ENCODE results near the gene LDB2.

Gene LDB2

GRCh38 chr4:16710198-16710597 is 188.2 kb downstream of the LDB2 start:
- no peaks in the 10 kb centered on the region for H3K4me1 ChIP-seq (ENCODE audit: insufficient read depth, low read length)
- H3K9ac ChIP-seq (ENCODE audit: low read depth, low read length), result no peak overlapping the region
- no peaks in the 10 kb centered on the region for H3K9me3 ChIP-seq (ENCODE audit: insufficient read depth, low read depth, low read length)
- H3K36me3 ChIP-seq (ENCODE audit: insufficient read depth, low read depth, low read length), result no peaks in the 10 kb centered on the region
- no peak overlapping the region for H3K27ac ChIP-seq (ENCODE audit: low read length)
- H3K27me3 ChIP-seq (ENCODE audit: insufficient read depth, low read length), result no peaks in the 10 kb centered on the region
- no peak overlapping the region for H3K4me3 ChIP-seq (ENCODE audit: low read length)

GRCh38 chr4:16707874-16708273 is 190.6 kb downstream of the LDB2 start:
- no peaks in the 10 kb centered on the region for H3K36me3 ChIP-seq (ENCODE audit: insufficient read depth, low read depth, low read length)
- H3K4me1 ChIP-seq (ENCODE audit: insufficient read depth, low read length), result no peaks in the 10 kb centered on the region
- H3K9ac ChIP-seq (ENCODE audit: low read depth, low read length), result no peak overlapping the region
- no peak overlapping the region for H3K4me3 ChIP-seq (ENCODE audit: low read length)
- H3K9me3 ChIP-seq (ENCODE audit: insufficient read depth, low read depth, low read length), result no peaks in the 10 kb centered on the region
- no peak overlapping the region for H3K27ac ChIP-seq (ENCODE audit: low read length)
- no peaks in the 10 kb centered on the region for H3K27me3 ChIP-seq (ENCODE audit: insufficient read depth, low read length)

DNA sequence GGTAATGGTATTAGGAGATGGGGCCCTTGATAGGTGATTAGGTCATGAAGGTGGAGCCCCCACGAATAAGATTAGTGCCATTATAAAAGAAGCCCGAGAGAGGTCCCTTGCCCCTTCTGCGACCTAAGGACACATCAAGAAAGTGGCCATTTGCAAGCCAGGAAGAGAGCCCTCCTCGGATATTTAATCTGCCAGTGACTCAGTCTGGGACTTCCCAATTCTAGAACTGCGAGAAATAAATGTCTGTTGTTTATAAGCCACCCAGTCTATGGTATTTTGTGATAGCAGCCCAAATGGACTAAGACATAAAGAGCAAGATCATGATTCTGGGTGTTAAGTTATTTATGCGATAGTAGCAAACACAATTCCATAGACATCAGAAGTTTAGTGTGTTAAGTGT is 192.2 kb downstream of the LDB2 start:
- no peaks in the 10 kb centered on the region for H3K9me3 ChIP-seq (ENCODE audit: insufficient read depth, low read depth, low read length)
- no peak overlapping the region for H3K27ac ChIP-seq (ENCODE audit: low read length)
- H3K4me3 ChIP-seq (ENCODE audit: low read length), result no peak overlapping the region
- H3K27me3 ChIP-seq (ENCODE audit: insufficient read depth, low read length), result no peaks in the 10 kb centered on the region
- no peaks in the 10 kb centered on the region for H3K36me3 ChIP-seq (ENCODE audit: insufficient read depth, low read depth, low read length)
- no peak overlapping the region for H3K9ac ChIP-seq (ENCODE audit: low read depth, low read length)
- no peaks in the 10 kb centered on the region for H3K4me1 ChIP-seq (ENCODE audit: insufficient read depth, low read length)

GRCh38 chr4:16705341-16705740 is 193.1 kb downstream of the LDB2 start:
- no peak overlapping the region for H3K9ac ChIP-seq (ENCODE audit: low read depth, low read length)
- no peak overlapping the region for H3K4me3 ChIP-seq (ENCODE audit: low read length)
- H3K9me3 ChIP-seq (ENCODE audit: insufficient read depth, low read depth, low read length), result no peaks in the 10 kb centered on the region

DNA sequence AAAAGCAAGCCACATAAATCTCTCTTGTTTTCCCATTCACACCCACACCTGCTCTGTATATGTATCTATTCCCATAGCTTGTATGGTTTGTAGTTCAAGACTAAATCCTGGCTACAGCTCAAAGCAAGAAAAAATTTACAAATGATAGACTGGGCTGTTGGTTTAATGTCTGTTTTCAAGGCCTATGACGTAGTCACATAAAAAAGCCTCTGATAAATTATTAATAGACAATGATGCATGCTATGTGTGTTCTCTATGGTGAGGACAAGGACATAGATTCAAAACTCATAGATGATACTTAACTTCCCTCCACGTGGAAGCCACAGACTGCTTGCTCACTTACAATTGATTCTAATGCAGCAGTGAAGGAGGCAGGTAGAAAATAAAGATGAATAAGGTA is 194.0 kb downstream of the LDB2 start:
- no peaks in the 10 kb centered on the region for H3K9me3 ChIP-seq (ENCODE audit: insufficient read depth, low read depth, low read length)
- H3K4me3 ChIP-seq (ENCODE audit: low read length), result no peak overlapping the region
- no peaks in the 10 kb centered on the region for H3K36me3 ChIP-seq (ENCODE audit: insufficient read depth, low read depth, low read length)
- no peaks in the 10 kb centered on the region for H3K4me1 ChIP-seq (ENCODE audit: insufficient read depth, low read length)
- H3K27ac ChIP-seq (ENCODE audit: low read length), result no peak overlapping the region
- H3K27me3 ChIP-seq (ENCODE audit: insufficient read depth, low read length), result no peaks in the 10 kb centered on the region
- H3K9ac ChIP-seq (ENCODE audit: low read depth, low read length), result no peak overlapping the region

More at GRCh38 chr4:16705341-16705740, 193.1 kb downstream of the LDB2 start:
- H3K27me3 ChIP-seq (ENCODE audit: insufficient read depth, low read length), result no peaks in the 10 kb centered on the region
- H3K27ac ChIP-seq (ENCODE audit: low read length), result no peak overlapping the region
- H3K4me1 ChIP-seq (ENCODE audit: insufficient read depth, low read length), result no peaks in the 10 kb centered on the region
- no peaks in the 10 kb centered on the region for H3K36me3 ChIP-seq (ENCODE audit: insufficient read depth, low read depth, low read length)

DNA sequence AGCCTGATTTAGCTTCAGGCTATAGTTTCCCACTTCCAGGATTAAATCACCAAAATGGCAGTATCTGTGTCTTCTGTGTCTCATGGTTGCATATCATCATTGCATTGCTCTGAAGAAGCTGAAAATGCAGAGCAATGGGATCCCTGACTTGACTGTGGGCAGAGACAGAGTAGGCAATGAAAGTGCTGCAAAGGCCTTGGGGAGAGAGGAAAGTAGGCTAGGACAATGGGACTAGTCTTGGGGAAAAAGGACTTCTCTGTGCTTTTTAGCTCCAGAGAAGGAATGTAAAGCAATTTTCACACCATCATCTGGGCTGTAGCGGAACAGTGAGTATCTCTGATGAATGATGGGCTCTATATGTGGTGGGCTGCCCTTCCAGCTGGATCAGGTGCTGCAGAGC is 202.5 kb downstream of the LDB2 start:
- Histone ChIP-seq H3K27ac (ENCODE audit: low read length) (no peak overlapping the region), H3K27me3 (ENCODE audit: insufficient read depth, low read length) (no peaks in the 10 kb centered on the region), H3K4me3 (ENCODE audit: low read length) (no peak overlapping the region), H3K9ac (ENCODE audit: low read depth, low read length) (no peak overlapping the region), H3K36me3 (ENCODE audit: insufficient read depth, low read depth, low read length) (no peaks in the 10 kb centered on the region), H3K9me3 (ENCODE audit: insufficient read depth, low read depth, low read length) (no peaks in the 10 kb centered on the region), H3K4me1 (ENCODE audit: insufficient read depth, low read length) (peaks cover 31% of the 10 kb centered on the region)

DNA sequence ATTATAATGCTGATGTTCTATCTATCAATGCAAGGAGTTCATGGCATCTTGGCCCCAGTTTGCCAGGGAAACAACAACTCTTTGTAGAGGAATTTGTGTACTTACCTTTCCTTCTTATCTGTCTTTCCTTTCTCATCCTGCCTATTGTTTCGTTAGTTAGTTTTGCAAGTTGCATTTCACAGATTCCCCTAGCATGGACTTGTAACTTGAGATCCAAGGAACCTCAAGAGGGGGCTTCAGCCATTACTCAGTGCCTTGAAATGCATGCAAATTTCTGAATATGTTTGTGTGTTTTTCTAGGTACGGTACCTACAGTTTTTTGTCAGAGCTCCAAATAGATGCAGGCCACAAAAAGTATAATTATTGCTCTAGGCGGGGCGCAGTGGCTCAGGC is 203.6 kb downstream of the LDB2 start:
- H3K27ac ChIP-seq (ENCODE audit: low read length), result peak overlapping the region; percentile 29
- H3K36me3 ChIP-seq (ENCODE audit: insufficient read depth, low read depth, low read length), result no peaks in the 10 kb centered on the region
- H3K9ac ChIP-seq (ENCODE audit: low read depth, low read length), result peak overlapping the region; percentile 28; the same call in 1 of the 2 replicates
- peaks cover 31% of the 10 kb centered on the region for H3K4me1 ChIP-seq (ENCODE audit: insufficient read depth, low read length)
- H3K4me3 ChIP-seq (ENCODE audit: low read length), result no peak overlapping the region
- no peaks in the 10 kb centered on the region for H3K27me3 ChIP-seq (ENCODE audit: insufficient read depth, low read length)
- no peaks in the 10 kb centered on the region for H3K9me3 ChIP-seq (ENCODE audit: insufficient read depth, low read depth, low read length)

DNA sequence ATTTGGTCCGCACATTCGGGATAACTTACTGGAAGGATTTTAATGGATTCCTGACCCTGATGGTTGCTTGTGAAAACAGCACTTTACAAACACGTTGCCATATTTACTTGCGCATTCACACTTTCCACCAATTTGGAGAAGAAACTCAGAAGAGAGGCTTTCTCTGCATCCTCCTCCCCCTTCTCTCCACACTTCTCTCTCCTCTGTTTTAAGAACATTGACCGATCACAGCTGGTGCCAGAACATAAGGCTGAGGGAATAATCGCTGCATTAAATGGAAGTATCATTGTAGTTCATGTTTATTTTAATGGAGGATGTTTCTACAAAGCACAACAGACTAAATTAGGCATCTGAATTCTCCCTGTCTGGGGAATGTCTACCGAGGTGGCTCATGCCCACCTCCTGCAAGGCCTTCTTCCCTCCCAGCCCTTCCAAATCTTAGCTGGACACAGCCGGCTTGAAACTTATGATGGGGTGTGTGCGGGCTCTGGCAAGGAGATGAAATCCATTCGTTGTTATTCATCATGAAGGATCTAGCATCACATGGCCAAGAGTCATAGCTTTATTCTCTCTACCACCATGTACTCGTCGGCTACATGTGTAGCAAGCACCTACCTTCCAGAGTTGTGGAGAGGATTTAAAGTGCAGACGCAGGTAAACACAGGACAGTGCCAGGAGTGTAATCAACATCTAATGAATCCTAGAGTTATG is 204.1 kb downstream of the LDB2 start:
- Histone ChIP-seq H3K4me1 (ENCODE audit: insufficient read depth, low read length) (peaks cover 31% of the 10 kb centered on the region), H3K27ac (ENCODE audit: low read length) (peak overlapping the region; percentile 29), H3K4me3 (ENCODE audit: low read length) (peak overlapping the region; percentile 5; the same call in 1 of the 2 replicates), H3K36me3 (ENCODE audit: insufficient read depth, low read depth, low read length) (no peaks in the 10 kb centered on the region), H3K27me3 (ENCODE audit: insufficient read depth, low read length) (no peaks in the 10 kb centered on the region), H3K9ac (ENCODE audit: low read depth, low read length) (peak overlapping the region; percentile 28; the same call in 1 of the 2 replicates), H3K9me3 (ENCODE audit: insufficient read depth, low read depth, low read length) (no peaks in the 10 kb centered on the region)

DNA sequence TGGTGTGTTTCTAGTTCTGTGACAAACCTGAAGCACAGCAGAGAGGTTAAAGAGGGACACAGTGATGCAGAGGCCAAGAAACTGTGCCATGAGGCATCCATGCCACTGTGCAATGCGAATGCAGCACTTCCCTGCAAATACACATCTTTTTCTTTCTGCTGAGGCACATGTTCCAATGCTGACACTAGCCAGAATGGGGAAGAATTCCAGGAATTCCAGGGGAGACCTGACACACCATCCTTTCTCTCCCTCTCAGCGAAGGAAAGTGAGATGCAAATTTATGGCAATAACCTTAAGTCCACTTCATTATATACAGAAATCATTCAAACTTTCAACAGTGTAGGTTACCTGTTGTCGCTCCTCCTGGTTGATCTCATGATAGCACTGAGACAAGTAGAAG is 204.8 kb downstream of the LDB2 start:
- Histone ChIP-seq H3K9ac (ENCODE audit: low read depth, low read length) (no peak overlapping the region), H3K36me3 (ENCODE audit: insufficient read depth, low read depth, low read length) (no peaks in the 10 kb centered on the region), H3K9me3 (ENCODE audit: insufficient read depth, low read depth, low read length) (no peaks in the 10 kb centered on the region), H3K4me3 (ENCODE audit: low read length) (peak overlapping the region; percentile 5; the same call in 1 of the 2 replicates), H3K4me1 (ENCODE audit: insufficient read depth, low read length) (peaks cover 31% of the 10 kb centered on the region), H3K27ac (ENCODE audit: low read length) (peak overlapping the region; percentile 29), H3K27me3 (ENCODE audit: insufficient read depth, low read length) (no peaks in the 10 kb centered on the region)

DNA sequence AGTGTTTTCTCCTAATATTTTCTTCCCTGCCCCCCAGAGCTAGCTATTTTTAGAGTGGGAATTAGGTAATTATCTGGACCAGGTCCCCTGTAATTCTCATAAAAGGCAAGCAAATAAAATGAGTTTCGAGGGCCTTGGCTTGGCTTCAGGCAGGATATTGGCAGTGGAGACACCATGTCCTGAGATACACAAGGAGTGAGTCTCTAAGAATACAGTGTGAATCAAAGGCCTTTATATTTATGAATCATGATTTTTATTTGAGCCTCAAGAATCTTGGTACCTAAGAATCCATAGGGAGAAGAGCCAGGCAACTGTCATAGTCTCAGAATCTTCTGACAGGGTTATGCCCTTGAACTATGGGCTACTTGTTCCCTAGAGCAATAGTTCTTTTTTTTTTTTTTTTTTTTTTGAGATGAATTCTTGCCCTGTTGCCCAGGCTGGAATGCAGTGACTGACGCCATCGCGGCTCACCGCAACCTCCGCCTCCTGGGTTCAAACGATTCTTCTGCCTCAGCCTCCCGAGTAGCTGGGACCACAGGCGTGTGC is 205.4 kb downstream of the LDB2 start:
- H3K27ac ChIP-seq (ENCODE audit: low read length), result no peak overlapping the region
- no peak overlapping the region for H3K9ac ChIP-seq (ENCODE audit: low read depth, low read length)
- H3K4me3 ChIP-seq (ENCODE audit: low read length), result no peak overlapping the region

DNA sequence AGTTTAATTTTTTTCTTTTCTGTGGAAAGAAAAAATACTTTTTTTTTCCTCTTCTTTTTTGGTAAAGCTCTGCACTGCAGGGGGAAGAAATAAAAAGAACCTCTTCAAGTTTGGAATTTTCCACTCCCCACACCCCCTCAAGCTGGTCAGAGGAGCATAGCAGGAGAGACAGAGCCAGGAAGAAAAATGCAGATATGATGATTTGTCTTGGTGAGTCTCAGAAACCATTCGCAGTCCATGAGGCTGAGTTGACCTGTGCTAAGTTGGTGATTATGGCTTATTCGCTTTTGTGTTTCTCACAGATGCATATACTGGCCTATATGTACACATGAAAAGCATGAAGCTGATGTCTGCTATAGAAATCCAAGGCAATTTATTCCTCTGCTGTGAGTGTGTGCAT is 205.9 kb downstream of the LDB2 start:
- Histone ChIP-seq H3K27me3 (ENCODE audit: insufficient read depth, low read length) (no peaks in the 10 kb centered on the region), H3K9ac (ENCODE audit: low read depth, low read length) (no peak overlapping the region), H3K27ac (ENCODE audit: low read length) (no peak overlapping the region)

More for the DNA sequence above, 205.4 kb downstream of the LDB2 start:
- Histone ChIP-seq H3K4me1 (ENCODE audit: insufficient read depth, low read length) (peaks cover 31% of the 10 kb centered on the region), H3K9me3 (ENCODE audit: insufficient read depth, low read depth, low read length) (no peaks in the 10 kb centered on the region), H3K36me3 (ENCODE audit: insufficient read depth, low read depth, low read length) (no peaks in the 10 kb centered on the region), H3K27me3 (ENCODE audit: insufficient read depth, low read length) (no peaks in the 10 kb centered on the region)

DNA sequence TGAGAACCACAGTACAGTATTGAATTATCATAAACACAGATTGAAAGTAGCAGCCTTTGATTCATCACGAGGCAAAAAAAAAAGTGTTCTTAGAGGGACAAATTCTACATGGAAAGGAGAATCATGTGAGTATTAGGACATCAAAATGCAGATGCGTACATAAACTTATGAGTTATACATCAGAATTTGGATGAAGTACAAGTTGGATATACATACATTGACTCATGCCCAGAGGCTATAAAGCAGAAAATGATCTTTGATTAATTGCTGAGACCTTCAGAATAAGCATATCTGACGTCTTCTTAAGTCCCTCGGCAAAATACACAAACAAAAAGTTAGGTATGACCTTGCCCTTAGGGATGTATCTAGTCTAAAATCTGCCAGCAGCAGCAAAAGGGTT is 206.4 kb downstream of the LDB2 start:
- no peaks in the 10 kb centered on the region for H3K9me3 ChIP-seq (ENCODE audit: insufficient read depth, low read depth, low read length)
- H3K9ac ChIP-seq (ENCODE audit: low read depth, low read length), result no peak overlapping the region
- no peaks in the 10 kb centered on the region for H3K36me3 ChIP-seq (ENCODE audit: insufficient read depth, low read depth, low read length)
- no peak overlapping the region for H3K4me3 ChIP-seq (ENCODE audit: low read length)
- no peaks in the 10 kb centered on the region for H3K27me3 ChIP-seq (ENCODE audit: insufficient read depth, low read length)
- peaks cover 31% of the 10 kb centered on the region for H3K4me1 ChIP-seq (ENCODE audit: insufficient read depth, low read length)
- no peak overlapping the region for H3K27ac ChIP-seq (ENCODE audit: low read length)

More for the DNA sequence above, 205.9 kb downstream of the LDB2 start:
- H3K4me1 ChIP-seq (ENCODE audit: insufficient read depth, low read length), result peaks cover 31% of the 10 kb centered on the region
- H3K4me3 ChIP-seq (ENCODE audit: low read length), result no peak overlapping the region
- no peaks in the 10 kb centered on the region for H3K9me3 ChIP-seq (ENCODE audit: insufficient read depth, low read depth, low read length)
- H3K36me3 ChIP-seq (ENCODE audit: insufficient read depth, low read depth, low read length), result no peaks in the 10 kb centered on the region

Measured in iPS-20b (cell line).